Measurements from ENCODE around the gene KREMEN2. TPM values are rescaled to one million over a fixed set of nuclear protein-coding genes. Genes with fewer than 3 reads are reported as not detected.

KREMEN2 gene
- total RNA-seq, 2 donors from 2014 or later = 5.0 to 8.4 TPM

DNA sequence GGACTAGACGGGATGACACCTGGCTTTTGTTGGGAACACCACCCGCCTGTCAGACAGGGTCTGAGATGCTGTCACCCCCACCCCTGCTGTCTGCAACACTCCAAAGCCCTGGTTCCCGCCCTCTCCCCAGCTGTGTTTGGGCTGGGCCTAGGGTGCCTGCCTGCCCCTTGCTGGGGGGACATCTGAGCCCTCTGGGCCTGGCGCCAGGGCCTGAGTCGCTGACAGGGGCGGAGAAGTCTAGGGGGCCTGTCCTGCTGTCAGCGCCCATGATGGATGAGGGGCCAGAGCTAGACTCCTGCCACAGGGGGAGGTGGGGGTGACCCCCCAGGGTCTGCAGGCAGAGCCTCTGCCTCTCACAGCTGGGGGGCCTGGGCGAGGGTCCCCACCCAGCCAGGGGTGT, 23.8 kb downstream of the KREMEN2 start:
- Histone ChIP-seq H3K4me3 (ENCODE audit: low read length) (no peak overlapping the region), H3K4me1 (ENCODE audit: control insufficient read depth, insufficient read depth, low read length) (no peaks in the 10 kb centered on the region), H3K27me3 (ENCODE audit: control insufficient read depth, insufficient read depth, low read length, poor library complexity, severe bottlenecking) (no peaks in the 10 kb centered on the region), H3K9me3 (ENCODE audit: control insufficient read depth, low read length) (no peaks in the 10 kb centered on the region), H3K27ac (ENCODE audit: low read depth, low read length) (no peak overlapping the region), H3K36me3 (ENCODE audit: control insufficient read depth, insufficient read depth, low read length) (no peaks in the 10 kb centered on the region), H3K9ac (ENCODE audit: extremely low read depth, low read length, poor library complexity, severe bottlenecking) (no peak overlapping the region)
- Mint-ChIP-seq H3K4me3 (no peak overlapping the region), H3K4me1 (peaks cover 11% of the 10 kb centered on the region), H3K9me3 (no peaks in the 10 kb centered on the region), H3K36me3 (ENCODE audit: low read depth) (no peaks in the 10 kb centered on the region), H3K27ac (no peak overlapping the region), H3K27me3 (ENCODE audit: insufficient read depth) (no peaks in the 10 kb centered on the region)
- no peak for DNase-seq
- 70 to 82% methylated on average over 2 to 8 of the region's 8 CpGs for WGBS, 2 experiments (ENCODE audit: insufficient coverage in 1 of 2, insufficient read length in 1 of 2)
- TF ChIP-seq, protein P1, sequence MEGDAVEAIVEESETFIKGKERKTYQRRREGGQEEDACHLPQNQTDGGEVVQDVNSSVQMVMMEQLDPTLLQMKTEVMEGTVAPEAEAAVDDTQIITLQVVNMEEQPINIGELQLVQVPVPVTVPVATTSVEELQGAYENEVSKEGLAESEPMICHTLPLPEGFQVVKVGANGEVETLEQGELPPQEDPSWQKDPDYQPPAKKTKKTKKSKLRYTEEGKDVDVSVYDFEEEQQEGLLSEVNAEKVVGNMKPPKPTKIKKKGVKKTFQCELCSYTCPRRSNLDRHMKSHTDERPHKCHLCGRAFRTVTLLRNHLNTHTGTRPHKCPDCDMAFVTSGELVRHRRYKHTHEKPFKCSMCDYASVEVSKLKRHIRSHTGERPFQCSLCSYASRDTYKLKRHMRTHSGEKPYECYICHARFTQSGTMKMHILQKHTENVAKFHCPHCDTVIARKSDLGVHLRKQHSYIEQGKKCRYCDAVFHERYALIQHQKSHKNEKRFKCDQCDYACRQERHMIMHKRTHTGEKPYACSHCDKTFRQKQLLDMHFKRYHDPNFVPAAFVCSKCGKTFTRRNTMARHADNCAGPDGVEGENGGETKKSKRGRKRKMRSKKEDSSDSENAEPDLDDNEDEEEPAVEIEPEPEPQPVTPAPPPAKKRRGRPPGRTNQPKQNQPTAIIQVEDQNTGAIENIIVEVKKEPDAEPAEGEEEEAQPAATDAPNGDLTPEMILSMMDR (conservative IDR thresholded peaks at IDR 0.05) = no peak

GRCh38 chr16:2988590-2989099, 24.6 kb downstream of the KREMEN2 start:
- TF ChIP-seq, protein P1 (conservative IDR thresholded peaks at IDR 0.05) = no peak
- Histone ChIP-seq H3K27ac (ENCODE audit: low read depth, low read length) (no peak overlapping the region), H3K9ac (ENCODE audit: extremely low read depth, low read length, poor library complexity, severe bottlenecking) (no peak overlapping the region), H3K27me3 (ENCODE audit: control insufficient read depth, insufficient read depth, low read length, poor library complexity, severe bottlenecking) (no peaks in the 10 kb centered on the region), H3K4me1 (ENCODE audit: control insufficient read depth, insufficient read depth, low read length) (no peaks in the 10 kb centered on the region), H3K4me3 (ENCODE audit: low read length) (no peak overlapping the region), H3K36me3 (ENCODE audit: control insufficient read depth, insufficient read depth, low read length) (no peaks in the 10 kb centered on the region), H3K9me3 (ENCODE audit: control insufficient read depth, low read length) (no peaks in the 10 kb centered on the region)
- H3K36me3 Mint-ChIP-seq (ENCODE audit: low read depth) = no peaks in the 10 kb centered on the region
- H3K4me1 Mint-ChIP-seq = peaks cover 7% of the 10 kb centered on the region
- H3K9me3 Mint-ChIP-seq = no peaks in the 10 kb centered on the region
- DNase-seq = peak; percentile 66
- no peaks in the 10 kb centered on the region for H3K27me3 Mint-ChIP-seq (ENCODE audit: insufficient read depth)
- no peak overlapping the region for H3K4me3 Mint-ChIP-seq
- no peak overlapping the region for H3K27ac Mint-ChIP-seq
- 82% methylated on average over 3 to 8 of the region's 8 CpGs for WGBS, 2 experiments (ENCODE audit: insufficient coverage in 1 of 2, insufficient read length in 1 of 2)

DNA sequence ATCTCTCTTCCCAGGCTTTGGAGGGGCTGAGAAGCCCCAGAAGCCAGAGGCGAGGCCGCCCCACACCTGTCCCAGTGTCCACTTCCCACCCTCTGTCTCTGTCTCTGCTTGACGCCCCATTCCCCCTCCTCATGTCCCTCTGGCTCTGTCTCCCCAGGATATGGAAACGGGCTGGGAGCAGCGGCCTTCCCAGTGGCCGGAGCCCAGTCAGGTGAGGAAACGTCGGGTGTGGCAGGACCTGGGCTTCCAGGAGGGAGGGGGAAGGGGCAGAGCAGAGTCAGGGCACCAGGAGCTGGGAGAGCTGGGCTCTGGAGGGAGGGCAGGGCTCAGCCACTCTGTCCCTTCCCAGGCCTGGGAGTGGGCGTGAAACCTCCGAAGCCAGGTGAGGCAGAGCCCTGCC, 26.8 kb downstream of the KREMEN2 start:
- H3K27me3 Mint-ChIP-seq (ENCODE audit: insufficient read depth) = no peaks in the 10 kb centered on the region
- no peaks in the 10 kb centered on the region for H3K36me3 Mint-ChIP-seq (ENCODE audit: low read depth)
- no peak overlapping the region for H3K4me3 Mint-ChIP-seq
- Histone ChIP-seq H3K9ac (ENCODE audit: extremely low read depth, low read length, poor library complexity, severe bottlenecking) (no peak overlapping the region), H3K36me3 (ENCODE audit: control insufficient read depth, insufficient read depth, low read length) (no peaks in the 10 kb centered on the region), H3K4me1 (ENCODE audit: control insufficient read depth, insufficient read depth, low read length) (no peaks in the 10 kb centered on the region), H3K9me3 (ENCODE audit: control insufficient read depth, low read length) (no peaks in the 10 kb centered on the region), H3K27me3 (ENCODE audit: control insufficient read depth, insufficient read depth, low read length, poor library complexity, severe bottlenecking) (no peaks in the 10 kb centered on the region), H3K4me3 (ENCODE audit: low read length) (no peak overlapping the region), H3K27ac (ENCODE audit: low read depth, low read length) (no peak overlapping the region)
- TF ChIP-seq, protein P1 (conservative IDR thresholded peaks at IDR 0.05) = no peak
- WGBS, 2 experiments (ENCODE audit: insufficient coverage in 1 of 2, insufficient read length in 1 of 2) = 80 to 83% methylated on average over 2 to 10 of the region's 10 CpGs
- peaks cover 7% of the 10 kb centered on the region for H3K4me1 Mint-ChIP-seq
- H3K9me3 Mint-ChIP-seq = no peaks in the 10 kb centered on the region
- H3K27ac Mint-ChIP-seq = no peak overlapping the region
- DNase-seq = peak; percentile 75
